B cell (primary cell): ENCODE results near the gene FBXO5. TPM values are rescaled to one million over a fixed set of nuclear protein-coding genes. Genes with fewer than 3 reads are reported as not detected.

ENCODE experiments used
- ATAC-seq: fragments of 200-7000 bp; cut with Tn5 transposase; one replicate; pipeline ENCODE4 v1.10.0; 2021; ENCODE audit warnings: low read depth, mild to moderate bottlenecking, moderate number of reproducible peaks, moderate library complexity
- CTCF ChIA-PET: fragments of 350-600 bp; sonication (Branson Sonifier 250); formaldehyde crosslinking; loops from one replicate; lab custom pipeline; 2021; ENCODE audit warnings: antibody characterized with exemption, inconsistent platforms; lab: Charles Lee
- POLR2A ChIA-PET: fragments of 350-600 bp; sonication (Branson Sonifier 250); formaldehyde crosslinking; loops from one replicate; lab custom pipeline; 2021; ENCODE audit warnings: antibody characterized with exemption; lab: Charles Lee
- DNase-seq: peaks from one replicate; pipeline ENCODE4 v3.0.0; 2013
- H2AFZ ChIP-seq: 2 replicates; pipeline ENCODE4 v1.6.1; 2012; ENCODE audit warnings: mild to moderate bottlenecking, low read depth, low read length; ENCODE audit not compliant: insufficient read depth, poor library complexity, severe bottlenecking
- H3K27ac ChIP-seq, 2 donors: 1 replicate in 1 of 2; 2 replicates in 1 of 2; pipeline ENCODE4 v1.5.1; 2012 to 2013; ENCODE audit warnings: low read length in 2 of 2, mild to moderate bottlenecking in 2 of 2, moderate library complexity in 1 of 2
- H3K27me3 ChIP-seq, 4 experiments: fragments of 200-600 bp in 1 of 4; sonication (generic) in 1 of 4; replicated peaks in 1 of 4; 1 replicate in 2 of 4; 2 replicates in 2 of 4; pipeline versions ENCODE4 v1.6.1 to v1.7.0; 2013 to 2016; ENCODE audit warnings: low read length in 3 of 4, mild to moderate bottlenecking in 2 of 4, mixed read lengths in 1 of 4, moderate library complexity in 1 of 4; ENCODE audit not compliant: insufficient read depth in 4 of 4, control insufficient read depth in 3 of 4; ENCODE audit errors: control extremely low read depth in 1 of 4
- H3K36me3 ChIP-seq, 2 experiments: replicated peaks in 1 of 2; 1 replicate in 1 of 2; 2 replicates in 1 of 2; pipeline versions ENCODE4 v1.6.1 to v1.7.1; 2013; ENCODE audit warnings: low read length in 1 of 2; ENCODE audit not compliant: insufficient read depth in 2 of 2, control insufficient read depth in 1 of 2; ENCODE audit errors: control extremely low read depth in 1 of 2, extremely low read depth in 1 of 2
- H3K4me1 ChIP-seq, 2 donors: fragments of 200-600 bp in 1 of 2; sonication (generic) in 1 of 2; 1 replicate in 1 of 2; 2 replicates in 1 of 2; pipeline versions ENCODE4 v1.5.1 to v1.6.1; 2013 to 2017; ENCODE audit warnings: low read length in 2 of 2; ENCODE audit not compliant: control insufficient read depth in 2 of 2, insufficient read depth in 2 of 2
- H3K4me2 ChIP-seq: replicated peaks from 2 replicates; pipeline ENCODE3; 2012; ENCODE audit warnings: mild to moderate bottlenecking, low read depth, low read length; ENCODE audit not compliant: poor library complexity, severe bottlenecking
- H3K4me3 ChIP-seq, 5 experiments: fragments of 200-600 bp in 1 of 5; sonication (generic) in 1 of 5; 1 replicate in 3 of 5; 2 replicates in 2 of 5; pipeline versions ENCODE4 v1.5.1 to v1.7.0; 2011 to 2016; ENCODE audit warnings: low read length in 4 of 5, mild to moderate bottlenecking in 4 of 5, low read depth in 2 of 5, control low read depth in 1 of 5, moderate library complexity in 1 of 5; ENCODE audit not compliant: insufficient read depth in 1 of 5; ENCODE audit errors: control extremely low read depth in 1 of 5, extremely low read depth in 1 of 5
- H3K79me2 ChIP-seq: fragments of 200-600 bp; sonication (generic); one replicate; pipeline ENCODE4 v1.6.0; 2016; ENCODE audit warnings: low read length; ENCODE audit not compliant: control insufficient read depth, insufficient read depth
- H3K9ac ChIP-seq: fragments of 200-600 bp; sonication (generic); 2 replicates; pipeline ENCODE4 v1.6.1; 2017; ENCODE audit warnings: mild to moderate bottlenecking, low read length, moderate library complexity
- H3K9me3 ChIP-seq, 3 donors: one replicate each; pipeline versions ENCODE4 v1.6.1 to v1.7.1; 2013; ENCODE audit warnings: low read length in 2 of 3; ENCODE audit not compliant: control insufficient read depth in 2 of 3, insufficient read depth in 1 of 3; ENCODE audit errors: control extremely low read depth in 1 of 3
- H4K20me1 ChIP-seq: 2 replicates; pipeline ENCODE4 v1.6.0; 2012; ENCODE audit warnings: mild to moderate bottlenecking, low read length; ENCODE audit not compliant: insufficient read depth, control insufficient read depth, poor library complexity, severe bottlenecking
- H3K27ac Mint-ChIP-seq: one replicate; pipeline ENCODE4 v1.8.0; 2021; ENCODE audit warnings: mixed read lengths
- H3K27me3 Mint-ChIP-seq: one replicate; pipeline ENCODE4 v1.8.0; 2021; ENCODE audit warnings: mixed read lengths
- H3K4me1 Mint-ChIP-seq: one replicate; pipeline ENCODE4 v1.8.0; 2021; ENCODE audit warnings: mixed read lengths
- H3K4me3 Mint-ChIP-seq: one replicate; pipeline ENCODE4 v1.8.0; 2021; ENCODE audit warnings: mixed read lengths
- H3K9me3 Mint-ChIP-seq: one replicate; pipeline ENCODE4 v1.8.0; 2022; ENCODE audit warnings: mixed read lengths; ENCODE audit not compliant: insufficient read depth
- EZH2 ChIP-seq: IDR thresholded peaks from 2 replicates; pipeline ENCODE4 v1.6.1; 2012; ENCODE audit warnings: borderline replicate concordance, low read depth, mild to moderate bottlenecking, moderate library complexity, low read length; ENCODE audit not compliant: insufficient read depth, poor library complexity, severe bottlenecking
- WGBS: methylation state at CpG from one replicate; pipeline ENCODE4 v1.1.5; 2013; ENCODE audit warnings: missing lambda C conversion rate; ENCODE audit not compliant: insufficient coverage; 5-methylcytosine and 5-hydroxymethylcytosine counted together
- intact Hi-C: fragments of 100-400 bp; cut with micrococcal nuclease; formaldehyde crosslinking; loops from one replicate; pipeline ENCODE4 v1.10.0; 2022
- polyA plus RNA-seq: library from polyadenylated mRNA; depleted of rRNA; stranded (reverse); fragments of >200 nt; gene quantifications from 2 replicates; pipeline ENCODE4 v1.2.3, GENCODE V29; 2012
- total RNA-seq, 2 donors: library from RNA; stranded (reverse); fragments of 120-200 nt in 1 of 2; gene quantifications; 1 replicate in 1 of 2; 2 replicates in 1 of 2; pipeline versions ENCODE4 v1.2.3 to v1.2.4, GENCODE V29; 2013 to 2022
- TF ChIP-seq, protein P1 (sequence below): fragments of 200-600 bp; IDR thresholded peaks from one replicate; pipeline ENCODE4 v1.8.0; 2022; ENCODE audit warnings: antibody characterized with exemption, mild to moderate bottlenecking

The FBXO5 gene
- total and polyA plus RNA-seq, 2 donors (not counting 1 experiment from before 2014, with no cell fraction given), result 3.9 to 14.6 TPM

DNA sequence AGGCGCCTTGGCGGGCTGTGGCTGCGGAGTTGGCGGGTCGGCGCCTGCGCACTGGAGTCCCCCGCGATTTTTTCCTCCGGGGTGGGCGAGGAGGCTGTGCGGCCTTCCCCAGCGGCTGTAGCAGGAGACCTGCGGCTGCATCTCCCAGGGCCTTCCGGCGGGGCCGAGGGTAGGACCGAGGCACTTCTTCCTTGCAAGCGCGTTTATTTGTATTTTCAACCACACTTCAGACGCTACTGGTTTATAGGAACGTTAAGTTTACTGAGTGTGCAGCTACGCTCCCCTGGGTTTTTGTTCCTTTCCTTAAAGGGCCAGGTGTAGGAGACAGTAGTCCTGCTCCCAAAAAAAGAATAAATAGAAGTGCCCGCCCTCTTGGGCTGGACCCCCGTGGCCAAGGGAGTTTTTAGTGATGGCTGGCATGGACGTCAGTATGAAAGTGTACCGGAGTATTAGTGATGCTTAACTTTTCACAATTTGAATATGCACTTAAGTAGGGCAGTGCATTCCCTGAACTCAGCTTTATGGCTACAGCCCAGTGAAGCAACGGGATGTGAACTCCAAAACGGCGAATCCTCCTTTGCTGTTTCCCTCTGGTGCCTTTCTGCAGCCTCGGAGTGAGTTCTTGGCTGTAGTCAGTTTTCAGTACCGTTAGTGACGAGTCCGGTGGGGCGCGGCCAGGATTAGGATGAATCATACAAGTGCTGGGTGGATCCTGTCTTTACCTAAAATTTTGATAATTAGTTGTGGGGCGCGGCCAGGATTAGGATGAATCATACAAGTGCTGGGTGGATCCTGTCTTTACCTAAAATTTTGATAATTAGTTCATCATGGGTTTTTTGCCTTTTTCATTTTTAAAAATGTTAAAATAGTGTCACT lies 1.0 kb upstream of the FBXO5 start:
- WGBS, result under 1% methylated on average over 27 of the region's 38 CpGs

More for the DNA sequence above, 1.0 kb upstream of the FBXO5 start:
- Mint-ChIP-seq H3K4me3 (peak overlapping the region; percentile 96), H3K9me3 (no peaks in the 10 kb centered on the region), H3K4me1 (peaks cover 39% of the 10 kb centered on the region), H3K27me3 (no peaks in the 10 kb centered on the region), H3K27ac (peak overlapping the region; percentile 96)
- Histone ChIP-seq H3K4me2 (peak overlapping the region; percentile 99), H4K20me1 (peaks cover 29% of the 10 kb centered on the region), H3K27me3 (no peaks in the 10 kb centered on the region), H3K4me3 (peak overlapping the region; percentile 60 to 91 (median 81)), H3K79me2 (peaks cover 72% of the 10 kb centered on the region), H3K27ac (peak overlapping the region; percentile 85 to 86), H3K36me3 (peaks cover 0 to 2% of the 10 kb centered on the region in 2 experiments), H3K9ac (peak overlapping the region; percentile 87), H3K4me1 (peaks cover 22 to 32% of the 10 kb centered on the region in 2 donors), H2AFZ (peak overlapping the region; percentile 84), H3K9me3 (no peaks in the 10 kb centered on the region)
- DNase-seq (no peak), ATAC-seq (no peak)
- ChIA-PET CTCF (interaction anchor here (1.5 to 1.7 kb wide), 2 partner anchors 17 to 21 kb away, joined by 3 to 5 read pairs; no protein-coding TSS in a partner anchor), POLR2A (interaction anchor here (1.0 kb wide), 1 partner anchor 1531 kb away, joined by 3 read pairs; a partner anchor contains a TSS)
- intact Hi-C loops, result loop anchor here (2.0 kb wide), 2 partner anchors 19 to 681 kb away; partner anchors contain the start of gene MTRF1L
- TF ChIP-seq EZH2, result no peak
- TF ChIP-seq, protein P1, sequence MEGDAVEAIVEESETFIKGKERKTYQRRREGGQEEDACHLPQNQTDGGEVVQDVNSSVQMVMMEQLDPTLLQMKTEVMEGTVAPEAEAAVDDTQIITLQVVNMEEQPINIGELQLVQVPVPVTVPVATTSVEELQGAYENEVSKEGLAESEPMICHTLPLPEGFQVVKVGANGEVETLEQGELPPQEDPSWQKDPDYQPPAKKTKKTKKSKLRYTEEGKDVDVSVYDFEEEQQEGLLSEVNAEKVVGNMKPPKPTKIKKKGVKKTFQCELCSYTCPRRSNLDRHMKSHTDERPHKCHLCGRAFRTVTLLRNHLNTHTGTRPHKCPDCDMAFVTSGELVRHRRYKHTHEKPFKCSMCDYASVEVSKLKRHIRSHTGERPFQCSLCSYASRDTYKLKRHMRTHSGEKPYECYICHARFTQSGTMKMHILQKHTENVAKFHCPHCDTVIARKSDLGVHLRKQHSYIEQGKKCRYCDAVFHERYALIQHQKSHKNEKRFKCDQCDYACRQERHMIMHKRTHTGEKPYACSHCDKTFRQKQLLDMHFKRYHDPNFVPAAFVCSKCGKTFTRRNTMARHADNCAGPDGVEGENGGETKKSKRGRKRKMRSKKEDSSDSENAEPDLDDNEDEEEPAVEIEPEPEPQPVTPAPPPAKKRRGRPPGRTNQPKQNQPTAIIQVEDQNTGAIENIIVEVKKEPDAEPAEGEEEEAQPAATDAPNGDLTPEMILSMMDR, result no peak
